ENCODE data around the gene SEPTIN3.

DNA sequence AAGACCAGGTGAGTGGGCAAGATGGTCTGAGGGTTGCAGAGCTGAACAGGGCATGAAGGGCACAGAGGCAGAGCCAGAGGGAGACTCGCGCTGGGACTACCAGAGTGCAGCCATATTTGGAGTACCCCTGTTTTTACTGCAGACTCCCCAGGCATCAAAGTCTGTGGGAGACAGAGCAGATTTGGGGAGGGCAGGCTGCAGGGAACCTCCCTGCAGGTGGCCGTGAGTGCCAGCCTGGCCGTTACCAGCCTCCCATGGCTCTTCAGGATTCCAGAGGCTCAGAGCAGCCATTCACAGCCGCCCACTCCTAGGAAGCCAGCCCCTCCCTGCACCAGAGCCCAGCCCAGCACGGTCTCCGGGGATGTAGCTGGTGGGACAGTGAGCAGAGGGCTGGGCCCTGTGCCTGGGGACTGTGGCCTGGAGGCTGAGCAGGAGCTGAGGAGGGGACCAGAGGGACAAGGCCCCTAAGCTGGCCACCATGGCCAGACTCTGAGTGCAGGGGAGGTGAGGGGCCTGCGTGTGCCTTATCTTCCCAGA is at the start of gene SEPTIN3:
- TF ChIP-seq POLR2AphosphoS5 (IDR thresholded peaks at IDR 0.05; ENCODE audit: low read depth, low read length) (no peak), SIN3A (IDR thresholded peaks at IDR 0.05; ENCODE audit: borderline replicate concordance, insufficient read depth, low read length) (no peak), FOXP2 (optimal IDR thresholded peaks at IDR 0.05; ENCODE audit: borderline replicate concordance, extremely low read depth, extremely low read length, insufficient read depth) (no peak)
- TF ChIP-seq, protein P1, sequence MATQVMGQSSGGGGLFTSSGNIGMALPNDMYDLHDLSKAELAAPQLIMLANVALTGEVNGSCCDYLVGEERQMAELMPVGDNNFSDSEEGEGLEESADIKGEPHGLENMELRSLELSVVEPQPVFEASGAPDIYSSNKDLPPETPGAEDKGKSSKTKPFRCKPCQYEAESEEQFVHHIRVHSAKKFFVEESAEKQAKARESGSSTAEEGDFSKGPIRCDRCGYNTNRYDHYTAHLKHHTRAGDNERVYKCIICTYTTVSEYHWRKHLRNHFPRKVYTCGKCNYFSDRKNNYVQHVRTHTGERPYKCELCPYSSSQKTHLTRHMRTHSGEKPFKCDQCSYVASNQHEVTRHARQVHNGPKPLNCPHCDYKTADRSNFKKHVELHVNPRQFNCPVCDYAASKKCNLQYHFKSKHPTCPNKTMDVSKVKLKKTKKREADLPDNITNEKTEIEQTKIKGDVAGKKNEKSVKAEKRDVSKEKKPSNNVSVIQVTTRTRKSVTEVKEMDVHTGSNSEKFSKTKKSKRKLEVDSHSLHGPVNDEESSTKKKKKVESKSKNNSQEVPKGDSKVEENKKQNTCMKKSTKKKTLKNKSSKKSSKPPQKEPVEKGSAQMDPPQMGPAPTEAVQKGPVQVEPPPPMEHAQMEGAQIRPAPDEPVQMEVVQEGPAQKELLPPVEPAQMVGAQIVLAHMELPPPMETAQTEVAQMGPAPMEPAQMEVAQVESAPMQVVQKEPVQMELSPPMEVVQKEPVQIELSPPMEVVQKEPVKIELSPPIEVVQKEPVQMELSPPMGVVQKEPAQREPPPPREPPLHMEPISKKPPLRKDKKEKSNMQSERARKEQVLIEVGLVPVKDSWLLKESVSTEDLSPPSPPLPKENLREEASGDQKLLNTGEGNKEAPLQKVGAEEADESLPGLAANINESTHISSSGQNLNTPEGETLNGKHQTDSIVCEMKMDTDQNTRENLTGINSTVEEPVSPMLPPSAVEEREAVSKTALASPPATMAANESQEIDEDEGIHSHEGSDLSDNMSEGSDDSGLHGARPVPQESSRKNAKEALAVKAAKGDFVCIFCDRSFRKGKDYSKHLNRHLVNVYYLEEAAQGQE (IDR thresholded peaks at IDR 0.05; ENCODE audit: insufficient read depth in 1 of 2, low read depth in 2 of 2, low read length in 2 of 2), result no peak
